IPS-NIHi11 (cell line): ENCODE data around the gene RPS18.
"Not testable (repeated sequence)": the region's sequence is repeated elsewhere in the genome, so short reads cannot be mapped to it uniquely, and the experiment has no call there.

Experiments
- DNase-seq: peaks from one replicate; pipeline ENCODE4 v3.0.0; 2012; ENCODE audit warnings: mixed read lengths, low spot score

RPS18 gene

DNA sequence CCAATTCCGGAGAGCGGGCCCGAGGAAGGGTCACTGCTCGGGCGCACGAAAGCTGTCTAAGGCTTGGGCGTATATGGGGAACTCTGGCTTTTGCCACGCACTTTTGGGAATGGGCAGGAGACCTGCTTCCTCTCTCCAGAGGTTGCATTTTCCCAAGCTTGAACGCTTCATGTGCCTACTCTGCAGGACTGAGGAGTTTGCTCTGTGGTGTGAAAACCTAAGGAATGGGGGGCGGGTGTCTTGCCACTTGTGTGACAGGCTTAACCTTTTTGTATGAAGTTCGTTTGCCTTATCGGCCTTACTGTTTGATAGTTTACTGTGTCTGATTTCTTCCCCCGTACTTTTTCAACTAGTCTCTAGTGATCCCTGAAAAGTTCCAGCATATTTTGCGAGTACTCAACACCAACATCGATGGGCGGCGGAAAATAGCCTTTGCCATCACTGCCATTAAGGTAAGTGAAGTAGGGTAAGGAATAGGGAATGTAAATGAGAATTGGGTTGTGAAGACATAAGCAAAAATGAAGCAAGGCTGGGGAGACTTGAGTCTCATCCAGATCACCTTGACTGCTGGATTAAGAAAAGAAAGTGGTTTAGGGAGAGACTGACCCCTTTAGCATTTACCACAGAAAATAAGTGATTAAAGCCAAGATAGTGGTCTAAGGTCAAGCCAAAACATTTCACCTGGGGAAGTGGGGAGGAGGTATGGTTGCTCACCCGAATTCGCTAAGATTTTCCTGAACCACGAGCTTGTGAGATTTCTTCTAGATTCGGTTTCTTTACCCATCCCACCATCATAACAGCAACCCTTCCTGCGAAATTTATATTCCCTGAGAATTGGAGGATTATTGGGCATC lies 627 bp downstream of the RPS18 start:
- no peak for DNase-seq

DNA sequence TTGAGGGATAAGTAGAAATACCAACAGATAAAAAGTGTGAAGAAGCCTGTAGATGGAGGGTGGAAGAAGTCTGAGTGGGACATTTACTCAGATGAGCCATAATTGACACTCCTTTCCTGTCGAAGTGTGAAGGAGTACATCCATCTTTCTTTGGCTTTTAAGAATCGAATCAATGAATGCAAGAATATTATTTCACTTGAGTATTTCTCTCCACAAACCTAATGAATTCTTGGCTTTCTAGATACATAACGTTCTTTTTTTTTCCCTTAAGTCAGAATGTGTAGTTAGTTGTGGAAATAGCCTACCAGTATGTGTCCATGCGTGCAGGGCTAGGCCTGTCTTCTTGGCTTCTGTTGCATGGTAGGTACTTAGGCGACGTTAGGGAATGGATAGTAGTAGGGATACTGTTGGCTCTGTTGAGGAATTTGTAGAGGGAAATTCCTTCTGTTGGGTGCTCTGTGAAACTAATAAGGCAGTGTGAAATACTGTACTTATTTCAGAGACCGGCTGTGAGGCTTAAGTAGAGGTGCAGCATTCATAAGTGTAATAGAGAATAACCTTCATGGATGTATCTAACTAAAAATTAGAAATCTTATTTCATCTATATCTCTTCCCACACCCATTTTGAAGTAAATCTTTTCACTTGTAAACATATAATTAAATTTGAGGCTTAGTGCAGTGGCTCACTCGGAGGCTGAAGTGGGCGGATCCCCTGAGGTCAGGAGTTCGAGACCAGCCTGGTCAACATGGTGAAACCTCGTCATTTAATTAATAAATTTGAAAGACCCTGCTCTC lies 1.5 kb downstream of the RPS18 start:
- no peak for DNase-seq

DNA sequence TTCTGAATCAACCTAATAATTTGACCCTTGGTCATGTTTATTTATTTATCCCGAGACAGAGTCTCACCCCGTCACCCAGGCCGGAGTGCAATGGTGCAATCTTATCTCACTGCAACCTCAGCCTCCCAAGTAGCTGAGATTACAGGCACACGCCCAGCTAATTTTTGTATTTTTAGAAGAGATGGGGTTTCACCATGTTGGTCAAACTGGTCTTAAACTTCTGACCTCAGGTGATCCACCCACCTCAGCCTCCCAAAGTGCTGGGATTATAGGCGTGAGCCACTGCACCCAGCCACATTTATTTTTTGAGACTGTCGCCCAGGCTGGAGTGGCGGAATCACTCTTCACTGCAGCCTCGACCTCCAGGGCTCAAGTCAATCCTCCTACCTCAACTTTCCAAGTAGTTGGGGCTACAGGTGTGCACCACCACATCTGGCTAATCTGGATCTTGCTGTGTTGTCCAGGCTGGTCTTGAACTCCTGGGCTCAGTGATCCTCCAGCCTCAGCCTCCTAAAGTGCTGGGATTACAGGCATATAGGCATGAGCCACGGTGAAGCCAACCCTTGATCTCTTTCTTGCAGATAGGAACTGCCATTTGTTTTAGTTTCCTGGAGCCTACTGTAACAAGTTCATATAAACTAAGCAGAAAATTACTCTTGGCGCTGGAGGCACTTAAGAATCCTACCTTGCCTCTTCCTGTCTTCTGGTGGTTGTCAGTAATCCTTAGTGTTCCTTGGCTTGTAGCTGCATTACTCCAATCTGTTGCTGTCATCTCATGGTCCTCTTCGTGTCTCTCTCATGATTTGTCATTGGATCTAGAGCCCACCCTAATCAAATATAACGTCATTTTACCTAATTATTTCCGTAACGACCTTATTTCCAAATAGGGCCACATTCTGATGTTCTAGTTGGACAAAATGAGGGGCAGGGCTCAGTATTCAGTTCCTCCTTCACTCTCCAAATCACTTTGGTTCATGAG lies 2.3 kb downstream of the RPS18 start:
- no peak for DNase-seq

DNA sequence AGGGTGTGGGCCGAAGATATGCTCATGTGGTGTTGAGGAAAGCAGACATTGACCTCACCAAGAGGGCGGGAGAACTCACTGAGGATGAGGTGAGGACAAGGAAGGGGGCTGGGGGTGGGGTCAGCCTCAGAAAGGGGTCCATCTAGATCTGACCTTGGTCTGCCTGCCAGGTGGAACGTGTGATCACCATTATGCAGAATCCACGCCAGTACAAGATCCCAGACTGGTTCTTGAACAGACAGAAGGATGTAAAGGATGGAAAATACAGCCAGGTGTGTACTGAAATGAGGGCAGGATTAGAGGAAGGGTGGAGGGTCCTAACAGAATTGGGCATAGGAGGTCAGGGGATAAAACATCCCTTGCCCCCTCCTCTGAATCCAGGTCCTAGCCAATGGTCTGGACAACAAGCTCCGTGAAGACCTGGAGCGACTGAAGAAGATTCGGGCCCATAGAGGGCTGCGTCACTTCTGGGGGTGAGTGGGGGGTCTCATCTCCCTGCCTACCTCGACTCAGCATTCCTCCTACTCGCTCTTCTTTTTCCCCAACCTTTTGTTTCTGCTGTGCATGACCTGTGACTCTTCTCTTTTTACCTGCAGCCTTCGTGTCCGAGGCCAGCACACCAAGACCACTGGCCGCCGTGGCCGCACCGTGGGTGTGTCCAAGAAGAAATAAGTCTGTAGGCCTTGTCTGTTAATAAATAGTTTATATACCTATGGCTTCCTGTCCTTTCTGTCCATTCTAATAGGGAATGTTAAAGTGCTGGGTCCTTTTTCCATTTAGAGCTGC lies 4.1 kb downstream of the RPS18 start:
- not testable (repeated sequence) for DNase-seq

DNA sequence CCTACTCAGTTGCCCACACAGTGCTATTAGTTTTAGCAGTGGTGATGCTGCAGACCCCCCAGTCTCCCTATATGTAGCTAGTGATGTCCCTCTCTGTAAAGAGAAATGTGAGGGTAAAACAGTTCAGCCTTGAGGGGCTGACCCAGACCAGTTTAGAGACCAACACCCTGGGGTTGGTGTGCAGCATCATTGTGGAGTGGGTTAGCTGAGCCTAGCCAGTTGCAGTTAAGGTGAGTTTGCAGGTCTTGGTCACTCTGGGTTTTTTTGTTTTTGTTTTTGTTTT lies 4.6 kb downstream of the RPS18 start:
- DNase-seq, result no peak

DNA sequence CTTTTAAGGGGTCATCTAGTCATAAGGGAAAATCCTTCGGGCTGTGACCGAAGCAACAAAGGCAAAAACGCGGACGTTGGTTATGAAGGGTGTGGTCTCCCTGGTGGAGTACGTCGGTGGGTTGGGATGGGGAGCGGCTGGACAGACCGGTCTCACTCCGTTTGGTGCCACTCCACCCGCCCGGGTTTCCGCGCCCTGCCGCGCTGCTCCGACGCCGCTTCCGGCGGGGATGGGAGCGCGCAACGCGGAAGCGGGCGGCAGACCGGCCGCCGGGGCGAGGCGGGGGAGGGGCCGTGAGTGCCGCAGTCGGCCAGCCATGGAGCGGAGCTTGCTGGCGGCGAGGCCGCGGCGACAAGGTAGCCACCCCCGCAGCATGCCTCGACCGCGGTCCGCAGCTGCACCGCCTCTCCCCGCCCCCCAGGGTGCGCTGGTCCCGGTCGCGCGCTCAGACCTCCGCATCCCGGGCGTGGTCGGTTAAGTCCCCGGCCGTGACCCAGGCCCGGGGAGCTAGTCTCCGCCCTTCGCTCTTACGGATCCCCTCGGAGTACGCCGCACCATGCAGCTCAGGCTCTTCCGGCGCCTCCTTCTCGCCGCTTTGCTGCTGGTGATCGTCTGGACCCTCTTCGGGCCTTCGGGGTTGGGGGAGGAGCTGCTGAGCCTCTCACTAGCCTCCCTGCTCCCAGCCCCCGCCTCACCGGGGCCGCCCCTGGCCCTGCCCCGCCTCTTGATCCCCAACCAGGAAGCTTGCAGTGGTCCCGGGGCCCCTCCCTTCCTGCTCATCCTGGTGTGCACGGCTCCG lies 5.2 kb downstream of the RPS18 start, which contains the start of gene B3GALT4:
B3GALT4 (plus strand) TSS at position 260 of the 799 bp plus-strand sequence; CDS start at position 557, 297 bp downstream.
- DNase-seq, result peak; percentile 90

DNA sequence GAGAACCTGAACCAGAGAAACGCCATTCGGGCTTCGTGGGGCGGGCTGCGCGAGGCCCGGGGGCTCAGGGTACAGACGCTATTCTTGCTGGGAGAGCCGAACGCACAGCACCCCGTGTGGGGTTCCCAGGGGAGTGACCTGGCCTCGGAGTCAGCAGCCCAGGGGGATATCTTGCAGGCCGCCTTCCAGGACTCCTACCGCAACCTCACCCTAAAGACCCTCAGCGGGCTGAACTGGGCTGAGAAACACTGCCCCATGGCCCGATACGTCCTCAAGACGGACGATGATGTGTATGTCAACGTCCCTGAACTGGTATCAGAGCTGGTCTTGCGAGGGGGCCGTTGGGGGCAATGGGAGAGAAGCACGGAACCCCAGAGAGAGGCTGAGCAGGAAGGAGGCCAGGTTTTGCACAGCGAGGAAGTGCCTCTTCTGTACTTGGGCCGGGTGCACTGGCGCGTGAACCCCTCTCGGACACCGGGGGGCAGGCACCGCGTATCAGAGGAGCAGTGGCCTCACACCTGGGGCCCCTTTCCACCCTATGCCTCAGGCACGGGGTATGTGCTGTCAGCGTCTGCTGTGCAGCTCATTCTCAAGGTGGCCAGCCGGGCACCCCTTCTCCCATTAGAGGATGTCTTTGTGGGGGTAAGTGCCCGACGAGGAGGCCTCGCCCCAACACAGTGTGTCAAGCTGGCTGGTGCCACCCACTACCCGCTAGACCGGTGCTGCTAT lies 6.0 kb downstream of the RPS18 start:
- peak; percentile 37 for DNase-seq

DNA sequence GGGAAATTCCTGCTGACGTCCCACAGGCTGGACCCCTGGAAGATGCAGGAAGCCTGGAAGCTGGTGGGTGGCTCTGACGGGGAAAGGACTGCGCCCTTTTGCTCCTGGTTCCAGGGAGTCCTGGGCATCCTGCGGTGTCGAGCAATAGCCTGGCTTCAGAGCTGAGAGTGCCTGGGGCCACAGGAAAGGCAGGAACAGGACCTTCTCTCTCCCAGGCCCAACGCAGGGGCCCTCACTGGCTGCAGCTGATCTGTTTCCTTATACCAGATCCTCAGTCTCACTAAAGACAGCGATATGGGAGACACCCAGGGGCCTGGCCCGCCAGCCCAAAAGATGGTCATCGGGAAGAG lies 6.5 kb downstream of the RPS18 start:
- DNase-seq, result no peak

DNA sequence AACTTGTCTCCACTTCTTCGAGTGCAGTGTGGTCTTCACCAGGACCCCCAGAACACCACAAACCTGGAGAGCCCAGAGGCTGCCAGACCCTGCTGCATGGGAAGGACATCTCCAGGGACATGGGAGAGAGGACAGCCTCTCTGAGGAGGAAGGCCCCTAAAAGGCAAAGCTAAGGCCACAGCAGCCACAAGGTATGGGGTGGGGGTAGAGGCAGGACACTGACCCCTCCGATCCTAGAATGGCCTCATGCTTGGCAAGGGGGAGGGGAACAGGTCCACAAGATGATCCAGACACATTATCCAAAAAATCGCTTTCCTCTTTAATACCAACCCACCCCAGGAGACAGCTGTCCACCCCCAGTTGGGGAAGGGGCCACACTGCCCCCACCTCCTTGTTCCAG lies 6.9 kb downstream of the RPS18 start:
- no peak for DNase-seq

DNA sequence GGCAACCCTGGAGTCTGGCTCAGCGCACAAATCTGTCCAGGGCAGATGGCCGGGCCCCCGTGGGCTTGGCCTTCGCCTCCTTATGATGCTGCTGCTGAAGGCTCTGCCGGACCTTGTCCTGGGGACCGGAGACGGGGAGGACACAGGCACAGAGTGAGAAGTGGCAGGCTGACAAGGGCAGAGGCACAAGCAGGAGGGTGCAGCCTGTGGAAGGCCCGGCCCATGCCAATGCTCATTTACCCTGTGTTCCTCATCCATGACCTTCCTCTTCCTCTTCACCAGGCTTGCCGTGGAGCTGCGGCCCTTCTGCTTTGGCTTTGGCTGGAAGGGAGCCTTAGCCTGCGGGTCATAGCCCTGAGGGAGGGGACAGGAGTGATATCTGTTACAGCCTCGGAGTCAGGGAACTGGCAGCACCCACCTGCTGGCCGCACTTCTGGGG lies 7.4 kb downstream of the RPS18 start:
- DNase-seq, result no peak

DNA sequence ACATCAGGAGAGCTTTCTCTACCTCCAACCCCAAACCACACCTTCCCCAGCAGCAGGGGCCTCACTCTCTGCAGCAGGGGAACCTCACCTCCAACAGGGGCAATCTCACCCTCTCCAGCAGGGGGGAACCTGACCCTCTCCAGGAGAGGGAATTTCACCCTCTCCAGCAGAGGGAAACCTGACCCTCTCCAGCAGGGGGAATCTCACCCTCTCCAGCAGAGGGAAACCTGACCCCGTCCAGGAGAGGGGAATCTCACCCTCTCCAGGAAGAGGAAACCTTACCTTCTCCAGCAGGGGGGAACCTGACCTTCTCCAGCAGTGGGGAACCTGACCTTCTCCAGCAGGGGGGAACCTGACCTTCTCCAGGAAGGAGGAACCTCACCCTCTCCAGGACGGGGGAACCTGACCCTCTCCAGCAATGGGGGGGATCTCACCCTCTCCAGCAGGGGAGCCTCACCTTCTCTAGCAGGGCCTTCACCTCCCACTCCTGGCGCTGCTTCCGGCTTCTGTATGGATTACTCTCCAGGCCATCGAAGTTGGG lies 8.2 kb downstream of the RPS18 start:
- DNase-seq, result peak; percentile 73

DNA sequence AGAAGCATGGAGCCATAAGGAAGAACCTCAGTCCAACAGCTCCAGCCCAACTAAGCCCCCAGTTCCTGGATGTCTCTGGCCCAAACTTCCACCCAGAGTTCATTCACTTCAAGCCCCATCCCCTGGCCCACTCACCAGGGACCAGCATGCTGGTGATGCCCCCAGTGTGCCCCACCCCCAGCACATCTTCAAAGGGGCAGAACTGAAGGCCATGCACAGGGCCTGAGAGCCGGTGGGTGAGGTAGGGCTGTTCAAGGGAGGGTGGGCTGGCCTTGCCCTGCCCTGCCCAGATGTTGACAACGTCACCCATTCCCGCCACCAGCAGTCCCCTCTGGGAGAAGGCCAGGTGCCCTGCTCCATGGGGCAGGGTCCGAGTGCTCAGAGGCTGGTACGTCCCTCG lies 8.7 kb downstream of the RPS18 start:
- no peak for DNase-seq

DNA sequence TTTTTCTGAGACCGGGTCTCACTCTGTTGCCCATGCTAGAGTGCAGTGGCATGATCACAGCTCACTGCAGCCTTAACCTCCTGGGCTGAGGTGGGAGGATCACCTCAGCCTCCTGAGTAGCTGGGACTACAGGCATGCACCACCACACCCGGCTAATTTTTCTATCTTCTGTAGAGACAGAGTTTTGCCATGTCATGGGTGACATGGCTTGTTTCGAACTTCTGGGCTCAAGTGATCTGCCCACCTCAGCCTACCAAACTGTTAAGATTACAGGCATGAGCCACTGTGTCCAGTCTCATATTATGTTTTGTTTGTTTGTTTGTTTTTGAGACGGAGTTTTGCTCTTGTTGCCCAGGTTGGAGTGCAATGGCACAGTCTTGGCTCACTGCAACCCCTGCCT lies 13.3 kb downstream of the RPS18 start:
- not testable (repeated sequence) for DNase-seq

DNA sequence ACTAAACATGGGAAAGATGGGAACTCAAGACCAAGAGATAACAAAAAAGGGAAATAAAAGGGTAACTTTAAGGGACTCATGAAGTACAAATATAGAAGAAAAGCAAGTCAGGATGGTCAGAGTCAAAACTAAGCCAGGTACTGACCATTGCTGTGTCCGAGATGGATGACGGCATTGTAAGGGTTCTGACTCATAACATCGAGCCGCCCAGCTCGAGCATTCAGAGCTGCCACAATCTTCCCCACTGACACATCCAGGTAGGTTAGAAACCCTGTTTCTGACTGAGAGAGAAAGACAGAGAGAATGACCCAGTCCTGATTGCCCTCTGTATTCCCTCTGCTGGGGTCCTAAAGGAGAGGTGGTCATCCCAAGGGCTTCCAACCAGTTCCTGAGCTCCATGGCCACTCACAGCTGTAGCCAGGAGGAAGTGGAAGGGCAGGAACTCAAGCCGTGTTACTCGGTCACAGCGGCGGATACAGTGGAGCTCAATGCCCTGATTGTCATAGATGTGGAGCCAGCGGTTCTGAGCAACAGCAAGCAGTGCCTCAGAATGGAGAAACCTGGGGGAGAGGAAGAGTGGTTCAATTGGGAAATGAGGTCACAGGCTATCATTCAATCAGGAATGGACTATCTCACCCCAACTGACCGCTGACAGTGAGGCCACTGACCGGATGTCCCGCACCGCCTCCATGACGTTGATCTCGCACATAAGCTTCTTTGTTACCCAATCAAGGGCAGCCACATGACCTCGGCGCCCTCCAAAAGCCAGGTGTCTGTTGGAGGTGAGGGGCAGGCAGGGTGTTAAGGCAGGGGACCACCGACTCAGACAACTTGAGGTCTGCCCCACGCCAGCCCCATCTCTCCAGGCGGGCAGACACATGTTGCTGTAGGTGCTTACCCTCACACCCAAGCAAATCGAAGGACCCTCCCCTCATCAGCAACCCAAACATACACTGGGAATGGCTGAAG lies 15.4 kb downstream of the RPS18 start:
- no peak for DNase-seq

DNA sequence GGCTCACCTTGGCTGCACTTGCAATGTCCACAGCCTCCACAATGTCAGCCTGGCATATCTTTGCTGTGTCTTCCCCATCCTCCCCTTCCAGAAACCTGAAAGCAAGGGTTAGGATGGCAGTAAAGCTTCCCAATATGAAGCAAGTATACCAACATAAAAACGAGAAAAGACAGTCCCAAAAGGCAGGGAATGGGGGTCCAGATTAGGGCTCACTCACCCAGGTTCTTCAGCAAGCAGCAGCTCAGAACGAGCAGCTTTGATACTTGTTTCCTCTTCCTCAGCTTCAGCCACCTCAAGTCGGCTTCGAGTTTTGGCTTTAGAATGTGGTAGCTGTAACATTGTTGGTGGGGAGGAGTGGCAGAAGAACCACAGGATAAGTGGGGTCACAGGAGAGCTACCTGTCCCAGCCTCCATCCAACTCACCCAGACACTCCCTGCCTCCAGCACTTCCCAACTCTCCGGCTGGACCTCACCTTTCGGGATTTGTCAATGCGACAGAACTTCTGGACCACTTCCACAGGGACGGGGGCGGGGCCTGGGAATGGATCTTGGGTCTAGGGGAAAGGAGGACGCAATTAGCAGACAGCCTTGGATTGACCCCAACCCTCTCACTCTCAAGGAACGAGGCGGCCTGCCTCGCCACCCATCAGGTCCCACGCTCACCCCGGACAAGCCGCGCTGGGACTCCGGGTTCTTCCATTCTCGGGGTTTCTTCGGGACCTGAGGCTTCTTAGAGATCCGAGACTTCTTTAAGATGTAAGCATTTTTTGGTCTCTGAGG lies 16.5 kb downstream of the RPS18 start:
- DNase-seq, result peak; percentile 11

DNA sequence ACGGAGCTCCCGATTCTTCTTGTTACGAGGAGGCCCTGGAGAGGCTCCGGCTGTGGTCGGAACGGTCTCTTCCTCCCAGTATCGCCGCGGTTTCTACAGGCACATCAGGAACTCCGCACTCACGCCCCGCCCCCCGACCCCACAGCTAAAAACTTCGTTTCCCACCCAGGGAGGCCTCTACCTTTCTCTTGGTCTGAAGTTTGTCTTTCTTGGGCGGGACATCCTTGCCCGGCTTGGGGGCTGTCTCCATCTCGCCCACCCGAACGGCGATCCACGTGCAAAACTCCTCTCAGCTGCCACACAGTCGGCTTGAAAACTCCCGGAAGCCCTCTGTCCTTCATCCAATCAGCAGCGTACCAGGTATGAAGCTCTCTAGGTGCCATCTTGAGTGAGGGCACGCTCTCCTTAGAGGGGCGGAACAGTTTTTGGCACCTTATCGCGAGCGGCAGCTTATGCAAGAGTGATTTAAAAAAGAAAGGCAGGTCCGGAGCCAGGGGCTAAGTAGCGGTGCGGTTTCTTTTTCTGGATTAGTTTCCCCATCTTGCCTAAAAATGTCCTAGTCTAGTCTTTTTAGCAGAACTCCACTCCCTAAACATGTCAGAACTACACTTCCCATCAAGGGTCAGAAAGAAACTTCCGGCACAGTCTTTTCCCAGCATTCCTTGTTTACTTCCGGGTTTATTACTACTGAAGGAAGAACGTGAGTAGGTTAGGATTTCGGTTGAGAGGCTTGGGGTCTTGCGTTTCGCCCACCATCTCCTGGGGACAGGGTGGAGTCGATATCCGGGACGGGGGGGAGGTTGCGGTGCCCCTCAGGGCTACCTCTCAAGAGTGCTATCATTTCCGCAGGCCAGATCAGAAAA lies 17.3 kb downstream of the RPS18 start, which contains the start of the genes PFDN6 and WDR46:
PFDN6 (plus strand) TSS at position 681 of the 863 bp plus-strand sequence. CDS start 256 bp downstream, outside the sequence.
WDR46 (minus strand) TSS at position 319 of the 863 bp plus-strand sequence; CDS start at position 250, 69 bp downstream.
- peak; percentile 94 for DNase-seq
